ENCODE measurements around the gene LY86. TPM values are rescaled to one million over a fixed set of nuclear protein-coding genes. Genes with fewer than 3 reads are reported as not detected.

Gene LY86
- total and polyA plus RNA-seq, 7 donors: 0.18 to 1.3 (median 0.42) TPM

- Histone ChIP-seq H3K27ac (no peak overlapping the region), H3K4me3 (no peak overlapping the region), H3K4me1 (no peaks in the 10 kb centered on the region), H3K27me3 (ENCODE audit: insufficient read depth in 3 of 3, low read length in 2 of 3) (no peaks in the 10 kb centered on the region), H3K36me3 (ENCODE audit: insufficient read depth in 1 of 2, low read depth in 1 of 2) (no peaks in the 10 kb centered on the region), H3K9me3 (no peaks in the 10 kb centered on the region)
- WGBS, 3 donors: 65 to 70% (median 67%) methylated on average over 3 of the region's 3 CpGs
- DNase-seq (no peak), ATAC-seq (no peak)
- no peak for TF ChIP-seq CTCF (IDR thresholded peaks at IDR 0.05)
- intact Hi-C loops (cut with DNase I): no loop called here
Measured at GRCh38 chr6:6595952-6596351, 7.4 kb downstream of the LY86 start.

- no peak overlapping the region for H3K4me3 ChIP-seq
- H3K4me1 ChIP-seq: no peaks in the 10 kb centered on the region
- no peak for DNase-seq
- H3K27ac ChIP-seq: peak overlapping the region; percentile 23
- H3K27me3 ChIP-seq (ENCODE audit: insufficient read depth in 3 of 3, low read length in 2 of 3): no peaks in the 10 kb centered on the region
- TF ChIP-seq CTCF (IDR thresholded peaks at IDR 0.05): no peak
- intact Hi-C loops (cut with DNase I): no loop called here
- 57 to 74% (median 61%) methylated on average over 14 of the region's 14 CpGs for WGBS, 3 donors
- H3K36me3 ChIP-seq (ENCODE audit: insufficient read depth in 1 of 2, low read depth in 1 of 2): no peaks in the 10 kb centered on the region
- no peak for ATAC-seq
- H3K9me3 ChIP-seq: no peaks in the 10 kb centered on the region
Measured at GRCh38 chr6:6596529-6597328, 8.2 kb downstream of the LY86 start.

GRCh38 chr6:6597682-6598081 is 9.2 kb downstream of the LY86 start:
- WGBS, 3 donors: 40 to 46% (median 45%) methylated on average over 5 of the region's 5 CpGs
- no peaks in the 10 kb centered on the region for H3K4me1 ChIP-seq
- intact Hi-C loops (cut with DNase I): no loop called here
- no peaks in the 10 kb centered on the region for H3K9me3 ChIP-seq
- H3K27me3 ChIP-seq (ENCODE audit: insufficient read depth in 3 of 3, low read length in 2 of 3): no peaks in the 10 kb centered on the region
- H3K4me3 ChIP-seq: no peak overlapping the region
- no peak overlapping the region for H3K27ac ChIP-seq
- no peak for ATAC-seq
- H3K36me3 ChIP-seq (ENCODE audit: insufficient read depth in 1 of 2, low read depth in 1 of 2): no peaks in the 10 kb centered on the region
- no peak for TF ChIP-seq CTCF (IDR thresholded peaks at IDR 0.05)
- no peak for DNase-seq

GRCh38 chr6:6599468-6599873 is 11.0 kb downstream of the LY86 start:
- no peak overlapping the region for H3K4me3 ChIP-seq
- no peaks in the 10 kb centered on the region for H3K27me3 ChIP-seq (ENCODE audit: insufficient read depth in 3 of 3, low read length in 2 of 3)
- WGBS, 3 donors: 52 to 61% (median 54%) methylated on average over 4 of the region's 4 CpGs
- no peaks in the 10 kb centered on the region for H3K4me1 ChIP-seq
- H3K36me3 ChIP-seq (ENCODE audit: insufficient read depth in 1 of 2, low read depth in 1 of 2): no peaks in the 10 kb centered on the region
- ATAC-seq (no peak), DNase-seq (peak in 1 of 2 donors; percentile 27)
- no peak overlapping the region for H3K27ac ChIP-seq
- peaks cover under 1% of the 10 kb centered on the region for H3K9me3 ChIP-seq
- TF ChIP-seq CTCF (IDR thresholded peaks at IDR 0.05): no peak
- intact Hi-C loops (cut with DNase I): no loop called here

- TF ChIP-seq CTCF (IDR thresholded peaks at IDR 0.05): no peak
- Histone ChIP-seq H3K9me3 (peaks cover 8% of the 10 kb centered on the region), H3K27ac (no peak overlapping the region), H3K4me1 (no peaks in the 10 kb centered on the region), H3K4me3 (no peak overlapping the region), H3K36me3 (ENCODE audit: insufficient read depth in 1 of 2, low read depth in 1 of 2) (no peaks in the 10 kb centered on the region), H3K27me3 (ENCODE audit: insufficient read depth in 3 of 3, low read length in 2 of 3) (no peaks in the 10 kb centered on the region)
- DNase-seq (no peak), ATAC-seq (no peak)
- WGBS, 3 donors: 60 to 79% (median 76%) methylated on average over 4 of the region's 4 CpGs
- intact Hi-C loops (cut with DNase I): no loop called here
Measured at GRCh38 chr6:6600875-6601274, 12.4 kb downstream of the LY86 start.

Measured in psoas muscle (tissue), 8 donors.